ENCODE data around the gene DESI2. TPM values are rescaled to one million over a fixed set of nuclear protein-coding genes. Genes with fewer than 3 reads are reported as not detected.

DESI2 gene
- total RNA-seq, 1 experiment from 2014 or later, result 44.6 TPM

GRCh38 chr1:244709076-244709475 lies 56.1 kb downstream of the DESI2 start:
- TF ChIP-seq, protein P1, sequence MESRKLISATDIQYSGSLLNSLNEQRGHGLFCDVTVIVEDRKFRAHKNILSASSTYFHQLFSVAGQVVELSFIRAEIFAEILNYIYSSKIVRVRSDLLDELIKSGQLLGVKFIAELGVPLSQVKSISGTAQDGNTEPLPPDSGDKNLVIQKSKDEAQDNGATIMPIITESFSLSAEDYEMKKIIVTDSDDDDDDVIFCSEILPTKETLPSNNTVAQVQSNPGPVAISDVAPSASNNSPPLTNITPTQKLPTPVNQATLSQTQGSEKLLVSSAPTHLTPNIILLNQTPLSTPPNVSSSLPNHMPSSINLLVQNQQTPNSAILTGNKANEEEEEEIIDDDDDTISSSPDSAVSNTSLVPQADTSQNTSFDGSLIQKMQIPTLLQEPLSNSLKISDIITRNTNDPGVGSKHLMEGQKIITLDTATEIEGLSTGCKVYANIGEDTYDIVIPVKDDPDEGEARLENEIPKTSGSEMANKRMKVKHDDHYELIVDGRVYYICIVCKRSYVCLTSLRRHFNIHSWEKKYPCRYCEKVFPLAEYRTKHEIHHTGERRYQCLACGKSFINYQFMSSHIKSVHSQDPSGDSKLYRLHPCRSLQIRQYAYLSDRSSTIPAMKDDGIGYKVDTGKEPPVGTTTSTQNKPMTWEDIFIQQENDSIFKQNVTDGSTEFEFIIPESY (IDR thresholded peaks at IDR 0.05; ENCODE audit: extremely low read depth, insufficient replicate concordance, low read length), result no peak
- TF ChIP-seq POLR2AphosphoS5 (IDR thresholded peaks at IDR 0.05; ENCODE audit: low read depth, low read length) (no peak), CBX3 (IDR thresholded peaks at IDR 0.05; ENCODE audit: low read depth) (no peak), SP1 (IDR thresholded peaks at IDR 0.05; ENCODE audit: low read depth) (no peak), ZNF274 (IDR thresholded peaks at IDR 0.05; ENCODE audit: low read depth, low read length) (no peak), TCF7L2 (IDR thresholded peaks at IDR 0.05; ENCODE audit: borderline replicate concordance, extremely low read depth, insufficient read depth, insufficient read length) (no peak), EZH2phosphoT487 (IDR thresholded peaks at IDR 0.05; ENCODE audit: borderline replicate concordance) (no peak), FOSL1 (IDR thresholded peaks at IDR 0.05; ENCODE audit: low read depth) (no peak), EGR1 (IDR thresholded peaks at IDR 0.05; ENCODE audit: low read depth) (no peak), CEBPB (IDR thresholded peaks at IDR 0.05; ENCODE audit: low read depth) (no peak)
- TF ChIP-seq, protein P2, sequence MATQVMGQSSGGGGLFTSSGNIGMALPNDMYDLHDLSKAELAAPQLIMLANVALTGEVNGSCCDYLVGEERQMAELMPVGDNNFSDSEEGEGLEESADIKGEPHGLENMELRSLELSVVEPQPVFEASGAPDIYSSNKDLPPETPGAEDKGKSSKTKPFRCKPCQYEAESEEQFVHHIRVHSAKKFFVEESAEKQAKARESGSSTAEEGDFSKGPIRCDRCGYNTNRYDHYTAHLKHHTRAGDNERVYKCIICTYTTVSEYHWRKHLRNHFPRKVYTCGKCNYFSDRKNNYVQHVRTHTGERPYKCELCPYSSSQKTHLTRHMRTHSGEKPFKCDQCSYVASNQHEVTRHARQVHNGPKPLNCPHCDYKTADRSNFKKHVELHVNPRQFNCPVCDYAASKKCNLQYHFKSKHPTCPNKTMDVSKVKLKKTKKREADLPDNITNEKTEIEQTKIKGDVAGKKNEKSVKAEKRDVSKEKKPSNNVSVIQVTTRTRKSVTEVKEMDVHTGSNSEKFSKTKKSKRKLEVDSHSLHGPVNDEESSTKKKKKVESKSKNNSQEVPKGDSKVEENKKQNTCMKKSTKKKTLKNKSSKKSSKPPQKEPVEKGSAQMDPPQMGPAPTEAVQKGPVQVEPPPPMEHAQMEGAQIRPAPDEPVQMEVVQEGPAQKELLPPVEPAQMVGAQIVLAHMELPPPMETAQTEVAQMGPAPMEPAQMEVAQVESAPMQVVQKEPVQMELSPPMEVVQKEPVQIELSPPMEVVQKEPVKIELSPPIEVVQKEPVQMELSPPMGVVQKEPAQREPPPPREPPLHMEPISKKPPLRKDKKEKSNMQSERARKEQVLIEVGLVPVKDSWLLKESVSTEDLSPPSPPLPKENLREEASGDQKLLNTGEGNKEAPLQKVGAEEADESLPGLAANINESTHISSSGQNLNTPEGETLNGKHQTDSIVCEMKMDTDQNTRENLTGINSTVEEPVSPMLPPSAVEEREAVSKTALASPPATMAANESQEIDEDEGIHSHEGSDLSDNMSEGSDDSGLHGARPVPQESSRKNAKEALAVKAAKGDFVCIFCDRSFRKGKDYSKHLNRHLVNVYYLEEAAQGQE (IDR thresholded peaks at IDR 0.05; ENCODE audit: low read depth), result no peak
- TF ChIP-seq, protein P3, sequence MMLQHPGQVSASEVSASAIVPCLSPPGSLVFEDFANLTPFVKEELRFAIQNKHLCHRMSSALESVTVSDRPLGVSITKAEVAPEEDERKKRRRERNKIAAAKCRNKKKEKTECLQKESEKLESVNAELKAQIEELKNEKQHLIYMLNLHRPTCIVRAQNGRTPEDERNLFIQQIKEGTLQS (IDR thresholded peaks at IDR 0.05), result no peak
- Histone ChIP-seq H3K79me2 (ENCODE audit: insufficient read depth, low read length) (no peaks in the 10 kb centered on the region), H3K9ac (ENCODE audit: low read length) (no peak overlapping the region), H3K9me3 (ENCODE audit: control insufficient read depth in 1 of 2, insufficient read depth in 1 of 2, low read depth in 1 of 2, low read length in 2 of 2) (no peaks in the 10 kb centered on the region), H3K36me3 (ENCODE audit: control insufficient read depth in 1 of 2, insufficient read depth in 2 of 2, low read length in 2 of 2) (peaks cover 4 to 6% of the 10 kb centered on the region in 2 experiments; a peak in 1 of 4 replicates), H3K4me3 (replicated peaks in 1 of 2; ENCODE audit: low read depth in 1 of 2, low read length in 2 of 2) (no peak overlapping the region), H2AFZ (ENCODE audit: low read depth, low read length, poor library complexity, severe bottlenecking) (no peak overlapping the region), H3K4me1 (ENCODE audit: control insufficient read depth in 1 of 2, insufficient read depth in 2 of 2, low read length in 2 of 2) (no peaks in the 10 kb centered on the region), H3K9me2 (ENCODE audit: insufficient read depth) (no peaks in the 10 kb centered on the region), H3K4me2 (ENCODE audit: low read length) (no peak overlapping the region), H3K27me3 (ENCODE audit: insufficient read depth, low read length) (no peaks in the 10 kb centered on the region), H3K27ac (ENCODE audit: low read depth, low read length) (no peak overlapping the region), H4K20me1 (ENCODE audit: insufficient read depth) (no peaks in the 10 kb centered on the region)
- DNase-seq (ENCODE audit: low read depth, low spot score) (no peak), ATAC-seq (no peak)
- ChIA-PET CTCF (no interaction called here), RAD21 (ENCODE audit: low non-redundant PET in 1 of 2, low total read pairs in 2 of 2, uncharacterized antibody in 2 of 2, unreplicated experiment in 2 of 2) (no interaction called here), POLR2A (no interaction called here)
- intact Hi-C loops (cut with micrococcal nuclease), result no loop called here
- BruUV-seq (replicated peaks), result no TSS peak

Data from HCT116 (cell line).